ENCODE results near the gene C1QA.

GRCh38 chr1:22638476-22639234, 2.2 kb downstream of the C1QA start:
- TF ChIP-seq, protein P1, sequence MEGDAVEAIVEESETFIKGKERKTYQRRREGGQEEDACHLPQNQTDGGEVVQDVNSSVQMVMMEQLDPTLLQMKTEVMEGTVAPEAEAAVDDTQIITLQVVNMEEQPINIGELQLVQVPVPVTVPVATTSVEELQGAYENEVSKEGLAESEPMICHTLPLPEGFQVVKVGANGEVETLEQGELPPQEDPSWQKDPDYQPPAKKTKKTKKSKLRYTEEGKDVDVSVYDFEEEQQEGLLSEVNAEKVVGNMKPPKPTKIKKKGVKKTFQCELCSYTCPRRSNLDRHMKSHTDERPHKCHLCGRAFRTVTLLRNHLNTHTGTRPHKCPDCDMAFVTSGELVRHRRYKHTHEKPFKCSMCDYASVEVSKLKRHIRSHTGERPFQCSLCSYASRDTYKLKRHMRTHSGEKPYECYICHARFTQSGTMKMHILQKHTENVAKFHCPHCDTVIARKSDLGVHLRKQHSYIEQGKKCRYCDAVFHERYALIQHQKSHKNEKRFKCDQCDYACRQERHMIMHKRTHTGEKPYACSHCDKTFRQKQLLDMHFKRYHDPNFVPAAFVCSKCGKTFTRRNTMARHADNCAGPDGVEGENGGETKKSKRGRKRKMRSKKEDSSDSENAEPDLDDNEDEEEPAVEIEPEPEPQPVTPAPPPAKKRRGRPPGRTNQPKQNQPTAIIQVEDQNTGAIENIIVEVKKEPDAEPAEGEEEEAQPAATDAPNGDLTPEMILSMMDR (IDR thresholded peaks at IDR 0.05) = no peak
- no peak for TF ChIP-seq POLR2A (IDR thresholded peaks at IDR 0.05)
